ENCODE results near the gene COA8.
A peak's percentile ranks its signal among the peaks of the same experiment; 100 is the strongest.

COA8 gene

DNA sequence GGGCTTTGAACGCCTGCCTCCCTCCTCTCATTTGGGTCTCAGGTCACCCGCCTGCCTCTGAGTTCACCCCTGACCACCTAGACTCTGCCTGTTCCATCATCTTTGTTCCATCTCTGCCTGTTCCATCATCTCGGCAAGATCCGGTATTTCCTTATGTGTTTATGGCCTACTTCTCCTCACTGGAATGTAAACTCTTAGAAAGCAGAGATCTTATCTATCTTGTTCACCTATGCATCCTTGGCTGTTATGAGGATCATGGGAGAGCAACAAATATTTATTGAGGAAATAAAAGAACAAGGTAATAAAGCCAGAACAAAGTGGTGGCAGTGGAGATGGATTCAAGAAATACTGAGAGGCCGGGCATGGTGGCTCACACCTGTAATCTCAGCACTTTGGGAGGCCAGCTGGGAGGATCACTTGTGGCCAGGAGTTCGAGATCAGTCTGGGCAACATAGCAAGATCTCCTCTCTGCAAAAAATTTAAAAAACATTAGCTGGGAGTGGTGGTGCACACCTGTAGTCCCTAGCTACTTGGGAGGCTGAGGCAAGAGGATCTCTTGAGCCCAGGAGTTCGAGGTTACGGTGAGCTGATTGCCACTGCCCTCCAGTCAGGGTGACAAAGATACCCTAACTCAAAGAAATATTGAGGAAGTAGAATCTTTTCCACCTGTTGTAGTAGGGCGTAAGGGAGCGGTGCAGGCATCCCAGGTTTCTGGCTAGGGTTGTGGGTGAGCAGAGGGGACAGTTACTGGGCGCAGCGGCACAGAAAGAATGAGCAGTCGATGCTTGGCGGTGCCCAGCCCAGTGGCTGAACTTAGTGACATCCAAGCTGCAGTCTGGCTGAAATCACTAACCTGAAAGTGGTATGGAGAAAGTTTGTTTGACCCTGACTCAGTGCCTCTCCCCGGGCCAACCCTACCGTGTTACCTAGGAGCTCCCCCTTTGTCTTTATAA is 64.6 kb downstream of the COA8 start:
- no peak for DNase-seq

GRCh38 chr14:103628221-103628683 is 65.5 kb downstream of the COA8 start:
- peak; percentile 61 for DNase-seq

- peak; percentile 97 for DNase-seq
Observed at GRCh38 chr14:103628684-103629502, 66.1 kb downstream of the COA8 start, which contains the start of gene KLC1. Gene KLC1, plus strand, starts transcription at chr14:103629211. Its CDS starts 25,354 bp downstream, at chr14:103654565.

DNA sequence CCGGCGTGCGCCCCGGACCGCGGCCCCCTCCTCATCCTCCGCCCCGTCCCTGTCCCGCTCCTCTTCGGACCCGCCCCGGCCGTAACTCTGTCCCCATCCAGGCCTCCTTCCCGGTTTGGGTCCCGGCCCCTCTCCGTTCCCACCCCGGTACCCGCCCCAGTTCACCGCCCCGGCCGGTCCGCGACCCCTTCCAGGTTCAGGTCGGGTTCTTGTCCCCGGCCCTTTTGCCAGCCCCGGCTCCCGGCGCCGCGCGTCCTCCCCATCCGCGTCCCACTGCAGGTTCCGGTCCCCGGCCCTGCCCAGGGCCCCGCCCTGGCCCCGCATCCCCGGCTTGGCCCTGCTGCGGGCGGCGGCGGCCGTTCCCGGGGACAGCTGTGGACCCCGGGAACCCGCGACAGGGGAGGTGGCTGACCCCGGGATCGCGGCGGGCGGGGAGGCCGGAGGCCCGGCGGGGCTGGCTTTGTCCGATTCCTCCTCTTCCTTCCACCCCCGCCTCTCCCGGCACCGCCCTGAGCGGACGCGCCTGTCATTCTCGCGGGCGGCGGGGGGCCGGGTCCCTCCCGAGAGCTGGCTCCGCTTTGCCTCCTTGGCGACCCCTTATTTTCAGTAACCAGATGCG is 66.9 kb downstream of the COA8 start:
- DNase-seq, result peak; percentile 83

GRCh38 chr14:103630364-103631108 is 67.8 kb downstream of the COA8 start:
- DNase-seq, result no peak

DNA sequence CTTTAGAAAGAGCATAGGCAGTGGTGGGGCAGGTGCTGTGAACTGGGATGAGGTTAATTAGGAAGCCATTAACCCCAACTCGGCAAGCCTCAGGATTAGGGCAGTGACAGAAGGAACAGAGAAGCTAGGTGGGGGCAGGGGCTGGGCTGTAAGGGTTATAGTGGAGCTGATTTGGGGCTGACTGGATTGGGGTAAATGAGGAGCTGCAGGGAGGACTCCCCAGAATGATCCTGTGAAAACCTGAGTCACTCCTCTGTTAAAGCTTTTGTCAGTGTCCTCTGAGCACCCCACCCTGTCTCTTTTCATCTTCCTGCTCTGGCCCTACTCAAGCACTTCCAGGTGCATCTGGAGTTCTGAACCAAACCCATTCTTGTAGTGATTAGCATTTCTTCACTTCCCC is 70.6 kb downstream of the COA8 start:
- no peak for DNase-seq

GRCh38 chr14:103634156-103634555 is 71.4 kb downstream of the COA8 start:
- DNase-seq, result no peak

GRCh38 chr14:103638594-103638993 is 75.8 kb downstream of the COA8 start:
- no peak for DNase-seq
